HuH-7.5 (cell line): ENCODE data around the gene ATXN10.

Source experiments
- DNase-seq: peaks from one replicate; pipeline ENCODE4 v3.0.0; 2011; ENCODE audit warnings: low spot score

ATXN10 gene

GRCh38 chr22:45878051-45878781, 206.6 kb downstream of the ATXN10 start:
- DNase-seq, result no peak

GRCh38 chr22:45878901-45879551, 207.4 kb downstream of the ATXN10 start:
- DNase-seq, result no peak

DNA sequence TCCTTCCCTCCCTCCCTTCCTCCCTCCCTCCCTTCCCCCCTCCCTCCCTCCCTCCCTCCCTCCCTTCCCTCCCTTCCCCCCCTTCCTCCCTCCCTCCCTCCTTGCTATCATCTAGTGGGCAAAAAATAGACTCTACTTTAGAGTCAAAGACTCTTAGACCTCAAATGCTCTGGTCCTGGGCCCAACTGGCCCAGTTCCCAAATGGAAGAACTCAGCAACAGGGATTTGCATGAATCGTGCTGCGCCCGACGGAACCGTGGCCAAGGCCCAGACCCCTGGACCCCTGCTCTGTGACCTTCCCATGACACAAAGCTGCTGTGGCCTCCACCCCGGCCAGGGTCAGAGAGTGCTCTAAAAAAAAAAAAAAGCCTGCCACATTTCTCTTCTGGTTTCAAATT, 207.9 kb downstream of the ATXN10 start:
- DNase-seq, result no peak

GRCh38 chr22:45880091-45880715, 208.6 kb downstream of the ATXN10 start:
- DNase-seq, result no peak

DNA sequence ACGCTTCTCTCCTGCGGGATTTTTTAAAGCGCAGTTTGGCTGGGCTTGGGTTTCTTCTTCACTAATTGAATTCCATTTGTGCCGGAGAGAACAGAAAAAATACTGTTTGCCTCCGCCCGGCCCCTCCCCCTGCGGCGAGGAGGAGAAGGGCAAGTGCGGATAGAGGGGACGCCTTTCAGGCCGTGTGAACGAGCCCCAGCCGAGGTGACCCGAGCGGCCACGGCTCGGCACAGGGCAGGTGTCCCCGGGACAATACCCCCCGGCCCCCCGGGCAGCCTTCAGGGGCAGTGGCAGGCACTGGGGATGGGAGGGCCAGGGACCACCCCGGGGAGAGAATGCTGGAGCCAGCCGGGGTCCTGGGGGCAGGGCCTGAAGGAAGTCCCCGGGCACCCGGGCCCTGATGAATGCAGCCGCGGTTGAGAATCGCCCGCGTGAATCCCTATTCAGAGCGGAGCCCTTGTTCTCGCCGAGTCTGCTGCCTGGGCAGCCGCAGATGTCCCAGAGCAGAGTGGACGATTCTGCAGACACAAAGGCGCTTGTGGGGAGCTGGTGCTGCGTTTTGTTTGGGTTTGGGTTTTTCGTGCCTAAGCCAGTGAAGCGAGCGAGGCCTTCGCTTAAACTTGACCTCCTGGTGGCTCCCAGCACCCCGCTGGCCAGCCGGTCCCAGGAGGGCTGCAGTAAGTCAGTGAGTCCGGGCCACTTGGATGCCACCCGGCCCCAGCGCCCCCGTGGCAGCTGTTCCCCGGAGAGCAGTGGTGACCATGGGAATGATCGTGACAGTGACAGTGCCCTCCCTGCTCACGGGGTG, 209.3 kb downstream of the ATXN10 start:
- no peak for DNase-seq

GRCh38 chr22:45881524-45881875, 209.9 kb downstream of the ATXN10 start:
- no peak for DNase-seq

DNA sequence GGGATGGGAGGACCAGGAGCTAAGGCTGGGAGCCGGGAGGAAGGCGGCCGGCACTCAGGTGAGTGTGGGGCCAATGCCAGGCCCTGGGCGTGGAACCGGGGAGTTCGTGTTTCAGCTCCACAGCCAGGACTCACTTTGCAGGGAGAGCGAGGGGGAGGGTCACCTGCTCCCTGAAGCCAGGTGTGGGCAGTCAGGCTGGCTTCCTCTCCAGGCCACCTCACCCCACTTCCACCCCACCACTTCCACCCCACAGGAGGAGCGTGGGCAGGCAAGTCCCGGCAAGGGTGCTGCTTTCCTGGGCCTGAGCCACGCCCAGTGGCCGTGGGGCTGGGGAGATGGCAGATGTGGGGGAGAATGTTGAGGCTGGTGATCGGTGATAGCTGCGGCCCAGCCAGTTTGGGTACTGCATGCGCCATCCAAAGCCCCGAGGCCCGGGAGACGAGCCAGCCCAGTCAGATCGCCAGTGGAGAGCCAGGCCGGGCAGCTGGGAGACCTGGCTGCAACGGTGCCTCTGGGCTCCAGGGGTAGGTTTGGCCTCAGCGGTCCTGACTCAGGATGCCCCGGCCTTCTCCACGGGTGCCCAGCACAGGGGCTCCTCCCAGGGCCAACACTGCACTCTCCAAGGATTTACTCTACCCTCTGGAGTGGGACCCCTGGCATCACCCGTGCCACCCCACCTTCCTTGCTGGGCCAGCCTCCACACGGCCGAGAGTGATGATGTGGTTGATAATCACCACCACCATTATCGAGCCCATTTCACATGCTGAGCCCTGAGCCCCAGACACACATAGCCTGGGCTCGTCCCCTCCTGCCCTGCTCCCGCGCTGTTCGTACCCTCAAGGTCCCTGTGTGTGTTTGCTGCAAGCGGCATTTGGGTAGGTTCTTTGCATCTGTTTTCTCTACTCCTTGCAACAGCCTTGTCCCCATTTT, 211.5 kb downstream of the ATXN10 start:
- DNase-seq, result no peak

GRCh38 chr22:45883811-45884170, 212.2 kb downstream of the ATXN10 start:
- no peak for DNase-seq

- no peak for DNase-seq
These were observed 212.8 kb downstream of the ATXN10 start for GRCh38 chr22:45884201-45885062.

DNA sequence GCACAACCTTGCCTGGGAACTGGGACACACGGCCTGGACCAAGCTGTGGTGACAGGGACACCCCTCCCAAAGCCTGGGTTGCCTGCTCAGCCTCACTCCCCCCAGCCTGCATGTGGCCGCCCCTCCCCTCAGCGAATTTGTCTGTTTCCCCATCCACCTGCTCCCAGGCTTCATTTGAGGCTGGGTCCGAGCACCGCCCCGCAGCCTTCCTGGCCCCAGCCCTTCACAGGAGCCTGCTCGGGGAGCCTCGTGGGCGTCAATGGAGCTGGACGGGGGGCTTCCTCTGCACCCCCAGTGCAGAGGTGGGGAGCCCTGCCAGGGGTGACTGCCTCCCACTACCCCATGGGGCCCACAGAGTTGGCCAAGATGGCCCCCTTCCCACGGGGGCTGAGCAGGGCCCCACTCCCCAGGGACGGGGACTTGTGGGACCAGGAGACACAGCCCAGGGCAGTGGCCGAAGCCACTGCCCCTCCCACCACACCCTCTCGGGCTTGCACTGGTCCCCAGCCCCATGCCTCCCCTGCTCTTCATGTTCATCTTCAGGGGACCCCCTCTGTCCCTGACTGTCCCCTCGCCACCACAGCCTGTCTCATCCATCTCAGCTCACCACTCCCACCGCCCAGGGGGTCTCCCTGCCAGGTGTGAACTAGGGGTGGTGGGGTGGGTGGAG, 213.7 kb downstream of the ATXN10 start:
- no peak for DNase-seq

GRCh38 chr22:45885941-45886395, 214.3 kb downstream of the ATXN10 start:
- DNase-seq, result no peak

DNA sequence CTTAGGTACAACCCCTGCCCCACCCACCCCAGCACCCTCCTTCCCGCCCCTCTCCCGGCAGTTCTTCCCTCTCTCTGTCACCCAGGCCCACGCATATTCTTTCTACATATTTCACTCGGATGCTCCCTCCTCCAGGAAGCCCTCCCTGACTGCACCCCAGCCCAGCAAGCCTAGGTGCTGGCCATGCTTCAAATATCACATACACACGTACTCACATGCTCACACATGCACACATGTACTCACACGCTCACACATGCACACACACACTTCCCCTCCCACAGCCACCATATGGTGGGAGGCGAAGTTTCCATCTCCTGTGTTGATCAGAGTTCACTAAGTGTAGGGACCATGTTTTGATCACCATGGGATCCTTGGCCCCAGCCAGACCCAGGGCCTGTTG, 214.9 kb downstream of the ATXN10 start:
- DNase-seq, result no peak

GRCh38 chr22:45887202-45888131, 215.8 kb downstream of the ATXN10 start:
- no peak for DNase-seq

DNA sequence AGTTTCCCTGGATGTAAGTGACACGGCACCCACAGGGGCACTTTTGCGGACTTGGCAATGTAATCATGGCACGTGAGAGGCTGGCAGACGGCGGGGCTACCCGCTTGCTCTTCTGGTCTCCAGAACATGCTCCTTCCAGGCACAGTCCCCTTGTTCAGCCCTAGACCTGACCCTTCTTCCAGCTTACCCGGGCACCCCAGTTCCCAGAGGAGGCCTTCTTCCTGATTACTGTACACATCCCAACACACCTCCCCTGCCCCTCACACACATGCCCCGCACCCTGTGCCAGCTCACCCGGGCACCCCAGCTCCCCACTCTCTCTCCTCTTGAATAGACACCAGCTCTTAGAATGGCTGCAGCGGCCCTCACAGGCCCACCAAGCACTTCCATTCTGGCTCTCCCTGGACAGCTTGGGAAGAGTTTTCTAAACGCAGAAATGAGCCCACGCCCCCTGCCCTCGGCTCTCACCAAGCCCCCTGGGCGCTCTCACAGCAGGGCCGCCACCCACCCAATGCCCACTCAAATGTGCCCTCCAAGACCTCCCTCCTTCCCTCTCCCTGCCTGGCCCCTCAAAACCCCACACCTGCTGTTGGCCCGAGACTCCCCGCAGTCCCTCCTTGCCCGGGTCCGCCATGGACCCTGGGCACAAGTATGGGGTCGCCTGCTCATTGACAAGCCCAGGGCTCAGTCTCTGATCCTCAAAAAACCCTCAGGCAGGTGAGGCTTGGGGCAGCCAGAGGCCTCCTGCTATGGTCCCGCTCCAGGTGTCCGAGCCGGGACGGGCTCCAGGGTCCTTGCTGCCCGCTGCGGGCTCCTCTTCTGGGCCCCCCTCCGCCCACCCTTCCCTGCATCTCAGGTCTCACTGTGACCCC, 216.8 kb downstream of the ATXN10 start:
- no peak for DNase-seq

DNA sequence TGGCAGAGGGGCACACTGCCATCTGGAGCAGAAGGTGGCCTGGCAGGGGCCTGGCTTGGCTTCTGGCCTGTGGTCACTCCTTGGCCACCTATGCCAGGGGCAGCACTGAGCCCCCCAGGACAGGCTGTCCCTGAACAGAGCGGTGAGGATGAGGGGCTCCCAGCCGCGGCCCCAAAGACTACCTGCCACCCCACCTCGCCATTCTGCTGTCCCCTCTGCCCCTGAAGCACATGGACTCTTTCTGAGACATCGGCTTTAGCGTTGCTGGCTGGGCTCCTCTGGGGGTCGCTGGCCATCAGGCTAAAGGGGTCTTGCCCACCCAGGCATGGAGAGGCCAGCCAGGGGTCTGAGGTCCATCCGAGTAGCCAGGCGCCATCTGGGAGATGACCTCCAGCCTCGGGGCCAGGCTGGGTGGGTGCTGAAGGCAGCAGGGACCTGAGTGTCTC, 217.5 kb downstream of the ATXN10 start:
- DNase-seq, result no peak

DNA sequence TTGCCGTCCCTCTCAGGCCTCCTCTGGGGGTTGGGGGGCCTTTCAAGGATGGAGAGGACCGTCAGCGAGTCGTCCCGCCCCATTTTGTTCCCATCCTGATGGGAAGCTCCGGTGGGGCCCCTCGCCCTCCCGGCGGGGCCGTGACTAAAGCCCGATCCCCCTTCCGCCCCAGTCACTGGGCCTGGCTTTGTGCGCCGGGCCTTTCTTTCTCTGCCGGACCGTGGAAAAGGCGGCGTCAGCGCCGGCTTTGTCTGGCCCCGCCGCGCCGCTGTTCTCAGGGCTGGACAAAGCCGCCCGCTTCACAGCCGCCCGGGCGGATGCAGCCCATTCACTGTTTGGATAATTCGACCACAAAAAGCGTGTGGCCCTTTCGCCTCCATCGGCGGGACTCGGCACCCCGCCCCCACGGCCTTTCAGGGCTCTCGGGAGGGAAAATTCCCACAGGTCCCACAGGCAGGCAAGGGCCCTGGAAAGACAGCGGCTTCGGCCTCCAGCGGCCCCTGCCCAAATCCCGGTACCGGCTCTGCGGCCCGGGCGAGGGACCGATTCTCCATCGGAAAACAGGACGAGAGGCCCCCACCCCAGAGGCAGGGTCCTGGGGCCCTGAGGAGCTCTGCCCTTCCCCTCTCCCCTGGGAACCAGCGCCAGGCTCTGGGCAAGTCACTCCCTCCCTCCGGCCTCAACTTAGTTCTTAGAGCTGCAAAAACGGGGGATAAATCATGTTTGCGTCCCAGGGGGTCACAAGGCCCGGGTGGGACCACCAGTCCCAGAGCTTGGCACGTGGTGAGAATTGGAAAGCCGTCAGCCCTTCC, 218.1 kb downstream of the ATXN10 start:
- DNase-seq, result no peak

DNA sequence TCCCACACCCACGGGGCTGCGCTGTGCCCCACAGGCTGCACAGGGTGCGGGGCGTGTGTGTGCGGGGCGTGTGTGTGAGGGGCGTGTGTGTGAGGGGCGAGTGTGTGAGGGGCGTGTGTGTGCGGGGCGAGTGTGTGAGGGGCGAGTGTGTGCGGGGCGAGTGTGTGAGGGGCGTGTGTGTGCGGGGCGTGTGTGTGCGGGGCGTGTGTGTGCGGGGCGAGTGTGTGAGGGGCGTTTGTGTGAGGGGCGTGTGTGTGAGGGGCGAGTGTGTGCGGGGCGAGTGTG, 218.7 kb downstream of the ATXN10 start:
- no peak for DNase-seq
